Measurements from ENCODE around the gene IDUA.

GRCh38 chr4:1012034-1012739 is 25.3 kb downstream of the IDUA start:
- no peak for TF ChIP-seq CTCF (IDR thresholded peaks at IDR 0.05)
- TF ChIP-seq EP300 (IDR thresholded peaks at IDR 0.05): no peak

Data from tibial nerve (tissue), 4 donors.